ENCODE measurements around the gene MEX3A. TPM values are rescaled to one million over a fixed set of nuclear protein-coding genes. Genes with fewer than 3 reads are reported as not detected.

MEX3A gene
- total RNA-seq, 1 experiment from 2014 or later: 90.0 TPM

DNA sequence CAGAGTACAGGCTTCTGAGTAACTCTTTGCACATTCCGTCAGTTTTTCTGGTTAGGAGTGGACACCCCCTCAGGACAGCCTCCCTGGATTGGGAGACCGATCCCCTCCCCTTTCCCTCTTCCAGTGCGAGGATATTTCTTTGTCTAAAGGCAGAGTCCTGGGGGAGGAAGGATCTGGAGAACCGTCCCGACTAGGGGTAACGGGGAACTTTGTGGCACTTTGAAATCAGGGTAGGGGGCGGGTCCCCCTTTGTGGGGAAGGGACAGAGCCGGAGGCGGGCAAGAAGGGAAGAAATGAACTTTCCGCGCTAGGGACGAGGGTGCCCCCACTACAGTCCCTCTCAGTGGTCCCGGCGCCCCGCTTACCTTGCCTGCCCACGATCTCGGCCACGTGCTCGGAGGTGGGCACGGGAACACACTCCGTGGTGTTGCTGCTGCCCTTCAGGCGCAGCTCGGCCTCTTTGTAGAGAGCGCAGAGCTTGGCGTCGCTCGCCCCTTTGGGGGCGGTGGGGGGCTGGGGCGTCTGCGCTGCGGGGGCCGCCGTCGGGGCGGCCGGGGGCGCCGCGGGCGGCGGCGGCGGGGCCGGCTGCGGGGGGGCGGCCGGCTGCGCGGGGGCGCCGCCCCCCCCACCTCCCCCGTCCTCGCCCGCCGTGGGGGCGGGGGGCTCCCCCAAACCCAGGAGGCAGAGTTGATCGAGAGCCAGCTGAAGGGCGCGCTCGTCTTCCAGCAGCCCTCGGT lies 917 bp downstream of the MEX3A start:
- H3K36me3 ChIP-seq (ENCODE audit: insufficient read depth, low read length, poor library complexity, severe bottlenecking): peaks cover 11% of the 10 kb centered on the region
- H3K27me3 ChIP-seq (replicated peaks; ENCODE audit: insufficient read depth, low read depth, low read length, poor library complexity): no peaks in the 10 kb centered on the region
- peak overlapping the region; percentile 86 for H3K4me3 ChIP-seq (ENCODE audit: low read depth, low read length, poor library complexity, severe bottlenecking)
- POLR2A ChIA-PET (ENCODE audit: low non-redundant PET): no interaction called here
- H3K27ac ChIP-seq (ENCODE audit: low read depth, low read length, poor library complexity, severe bottlenecking): peak overlapping the region; percentile 89
- TSS peak; percentile 23 for BruUV-seq (replicated peaks)
- TF ChIP-seq, protein P1, sequence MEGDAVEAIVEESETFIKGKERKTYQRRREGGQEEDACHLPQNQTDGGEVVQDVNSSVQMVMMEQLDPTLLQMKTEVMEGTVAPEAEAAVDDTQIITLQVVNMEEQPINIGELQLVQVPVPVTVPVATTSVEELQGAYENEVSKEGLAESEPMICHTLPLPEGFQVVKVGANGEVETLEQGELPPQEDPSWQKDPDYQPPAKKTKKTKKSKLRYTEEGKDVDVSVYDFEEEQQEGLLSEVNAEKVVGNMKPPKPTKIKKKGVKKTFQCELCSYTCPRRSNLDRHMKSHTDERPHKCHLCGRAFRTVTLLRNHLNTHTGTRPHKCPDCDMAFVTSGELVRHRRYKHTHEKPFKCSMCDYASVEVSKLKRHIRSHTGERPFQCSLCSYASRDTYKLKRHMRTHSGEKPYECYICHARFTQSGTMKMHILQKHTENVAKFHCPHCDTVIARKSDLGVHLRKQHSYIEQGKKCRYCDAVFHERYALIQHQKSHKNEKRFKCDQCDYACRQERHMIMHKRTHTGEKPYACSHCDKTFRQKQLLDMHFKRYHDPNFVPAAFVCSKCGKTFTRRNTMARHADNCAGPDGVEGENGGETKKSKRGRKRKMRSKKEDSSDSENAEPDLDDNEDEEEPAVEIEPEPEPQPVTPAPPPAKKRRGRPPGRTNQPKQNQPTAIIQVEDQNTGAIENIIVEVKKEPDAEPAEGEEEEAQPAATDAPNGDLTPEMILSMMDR (conservative IDR thresholded peaks at IDR 0.05; ENCODE audit: low read depth, low read length): no peak
- no peak for TF ChIP-seq EZH2 (IDR thresholded peaks at IDR 0.05; ENCODE audit: borderline replicate concordance, low read depth, low read length, poor library complexity, severe bottlenecking)
- no peaks in the 10 kb centered on the region for H3K9me3 ChIP-seq (ENCODE audit: low read depth, low read length, poor library complexity, severe bottlenecking)
- intact Hi-C loops (cut with micrococcal nuclease; ENCODE audit: unreplicated experiment): no loop called here
- no peak for DNase-seq (ENCODE audit: low spot score)
- peaks cover 52% of the 10 kb centered on the region for H3K4me1 ChIP-seq (ENCODE audit: insufficient read depth, low read length, poor library complexity, severe bottlenecking)
- CTCF ChIA-PET: no interaction called here

- BruUV-seq (replicated peaks): no TSS peak
- peak overlapping the region; percentile 86 for H3K4me3 ChIP-seq (ENCODE audit: low read depth, low read length, poor library complexity, severe bottlenecking)
- peaks cover 57% of the 10 kb centered on the region for H3K4me1 ChIP-seq (ENCODE audit: insufficient read depth, low read length, poor library complexity, severe bottlenecking)
- no peaks in the 10 kb centered on the region for H3K9me3 ChIP-seq (ENCODE audit: low read depth, low read length, poor library complexity, severe bottlenecking)
- no peak for TF ChIP-seq EZH2 (IDR thresholded peaks at IDR 0.05; ENCODE audit: borderline replicate concordance, low read depth, low read length, poor library complexity, severe bottlenecking)
- TF ChIP-seq, protein P1 (conservative IDR thresholded peaks at IDR 0.05; ENCODE audit: low read depth, low read length): no peak
- ChIA-PET CTCF (no interaction called here), POLR2A (ENCODE audit: low non-redundant PET) (no interaction called here)
- intact Hi-C loops (cut with micrococcal nuclease; ENCODE audit: unreplicated experiment): no loop called here
- H3K27me3 ChIP-seq (replicated peaks; ENCODE audit: insufficient read depth, low read depth, low read length, poor library complexity): no peaks in the 10 kb centered on the region
- DNase-seq (ENCODE audit: low spot score): no peak
- H3K36me3 ChIP-seq (ENCODE audit: insufficient read depth, low read length, poor library complexity, severe bottlenecking): peaks cover 16% of the 10 kb centered on the region
- H3K27ac ChIP-seq (ENCODE audit: low read depth, low read length, poor library complexity, severe bottlenecking): peak overlapping the region; percentile 89
These were observed 1.4 kb downstream of the MEX3A start for GRCh38 chr1:156080863-156081179.

GRCh38 chr1:156080241-156080862 lies 1.9 kb downstream of the MEX3A start:
- peak overlapping the region; percentile 86 for H3K4me3 ChIP-seq (ENCODE audit: low read depth, low read length, poor library complexity, severe bottlenecking)
- no peaks in the 10 kb centered on the region for H3K27me3 ChIP-seq (replicated peaks; ENCODE audit: insufficient read depth, low read depth, low read length, poor library complexity)
- BruUV-seq (replicated peaks): no TSS peak
- ChIA-PET POLR2A (ENCODE audit: low non-redundant PET) (no interaction called here), CTCF (no interaction called here)
- intact Hi-C loops (cut with micrococcal nuclease; ENCODE audit: unreplicated experiment): no loop called here
- H3K9me3 ChIP-seq (ENCODE audit: low read depth, low read length, poor library complexity, severe bottlenecking): no peaks in the 10 kb centered on the region
- TF ChIP-seq, protein P1 (conservative IDR thresholded peaks at IDR 0.05; ENCODE audit: low read depth, low read length): no peak
- peaks cover 21% of the 10 kb centered on the region for H3K36me3 ChIP-seq (ENCODE audit: insufficient read depth, low read length, poor library complexity, severe bottlenecking)
- H3K4me1 ChIP-seq (ENCODE audit: insufficient read depth, low read length, poor library complexity, severe bottlenecking): peaks cover 62% of the 10 kb centered on the region
- DNase-seq (ENCODE audit: low spot score): no peak
- H3K27ac ChIP-seq (ENCODE audit: low read depth, low read length, poor library complexity, severe bottlenecking): peak overlapping the region; percentile 89
